HUES64 (cell line): ENCODE results near the gene HOXA2.
A peak's percentile ranks its signal among the peaks of the same experiment; 100 is the strongest.

ENCODE experiments used
- H3K27ac ChIP-seq: 2 replicates; pipeline ENCODE4 v1.7.0; 2013; ENCODE audit warnings: low read depth, low read length, inconsistent platforms
- H3K27me3 ChIP-seq: 2 replicates; pipeline ENCODE4 v1.6.1; 2013; ENCODE audit warnings: mild to moderate bottlenecking, low read length; ENCODE audit not compliant: insufficient read depth
- H3K36me3 ChIP-seq: 2 replicates; pipeline ENCODE4 v1.6.1; 2013; ENCODE audit warnings: mild to moderate bottlenecking, low read length; ENCODE audit not compliant: insufficient read depth
- H3K4me1 ChIP-seq: 2 replicates; pipeline ENCODE4 v1.6.1; 2013; ENCODE audit warnings: mild to moderate bottlenecking, low read length, moderate library complexity; ENCODE audit not compliant: insufficient read depth
- H3K4me3 ChIP-seq: 2 replicates; pipeline ENCODE4 v1.5.1; 2013; ENCODE audit warnings: mild to moderate bottlenecking, low read length, moderate library complexity
- H3K9ac ChIP-seq: 2 replicates; pipeline ENCODE4 v1.6.1; 2013; ENCODE audit warnings: mild to moderate bottlenecking, low read depth, low read length
- H3K9me3 ChIP-seq: 2 replicates; pipeline ENCODE4 v1.6.1; 2013; ENCODE audit warnings: low read depth, low read length; ENCODE audit not compliant: insufficient read depth
- WGBS: fragments of 150-250, 120-280 bp; methylation state at CpG from one replicate; pipeline ENCODE4 v1.1.7; 2013; ENCODE audit warnings: missing lambda C conversion rate; 5-methylcytosine and 5-hydroxymethylcytosine counted together

Gene HOXA2

DNA sequence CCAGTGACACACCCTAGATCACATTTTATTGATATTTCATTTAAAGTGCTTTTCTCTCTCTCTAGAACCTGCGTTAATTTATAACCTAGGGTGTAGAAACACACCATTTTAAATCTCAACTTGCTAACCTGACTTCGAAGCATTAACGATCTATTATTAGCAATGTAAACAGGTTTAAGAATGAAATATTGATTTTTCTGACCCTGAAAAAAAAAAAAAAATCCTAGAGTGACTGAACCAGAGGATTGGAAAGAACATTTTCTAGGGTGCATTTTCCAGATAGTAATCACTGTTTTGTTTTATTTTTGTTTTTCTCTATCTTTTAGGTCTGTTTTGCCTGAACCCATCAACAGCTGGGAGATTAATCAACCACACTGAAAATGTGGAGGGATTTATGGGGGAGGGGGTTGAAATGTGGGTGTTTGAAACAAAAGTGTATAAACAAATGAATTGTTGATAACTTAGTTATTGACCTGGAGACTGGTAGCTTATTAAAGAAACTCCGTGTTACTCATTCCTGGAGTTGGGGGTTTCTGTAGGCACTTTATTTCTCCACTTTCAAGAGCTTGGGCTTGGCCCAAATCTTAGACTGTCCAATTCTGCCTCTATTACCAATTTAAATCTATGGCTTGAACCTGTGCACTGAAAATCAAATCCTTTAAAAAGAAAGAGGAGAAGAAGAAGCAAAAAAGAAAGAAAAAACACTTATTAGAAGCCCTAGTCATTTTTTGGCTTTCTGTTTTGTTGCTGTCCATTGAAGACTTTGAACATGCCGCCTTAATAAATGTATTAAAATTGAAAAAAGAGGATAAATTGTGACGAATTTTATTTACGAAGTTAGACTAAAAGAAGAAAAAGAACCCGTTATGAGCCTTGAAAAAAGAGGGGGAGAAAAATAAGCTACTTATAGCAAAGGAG lies 2.8 kb downstream of the HOXA2 start:
- H3K4me1 ChIP-seq, result peaks cover 21% of the 10 kb centered on the region

DNA sequence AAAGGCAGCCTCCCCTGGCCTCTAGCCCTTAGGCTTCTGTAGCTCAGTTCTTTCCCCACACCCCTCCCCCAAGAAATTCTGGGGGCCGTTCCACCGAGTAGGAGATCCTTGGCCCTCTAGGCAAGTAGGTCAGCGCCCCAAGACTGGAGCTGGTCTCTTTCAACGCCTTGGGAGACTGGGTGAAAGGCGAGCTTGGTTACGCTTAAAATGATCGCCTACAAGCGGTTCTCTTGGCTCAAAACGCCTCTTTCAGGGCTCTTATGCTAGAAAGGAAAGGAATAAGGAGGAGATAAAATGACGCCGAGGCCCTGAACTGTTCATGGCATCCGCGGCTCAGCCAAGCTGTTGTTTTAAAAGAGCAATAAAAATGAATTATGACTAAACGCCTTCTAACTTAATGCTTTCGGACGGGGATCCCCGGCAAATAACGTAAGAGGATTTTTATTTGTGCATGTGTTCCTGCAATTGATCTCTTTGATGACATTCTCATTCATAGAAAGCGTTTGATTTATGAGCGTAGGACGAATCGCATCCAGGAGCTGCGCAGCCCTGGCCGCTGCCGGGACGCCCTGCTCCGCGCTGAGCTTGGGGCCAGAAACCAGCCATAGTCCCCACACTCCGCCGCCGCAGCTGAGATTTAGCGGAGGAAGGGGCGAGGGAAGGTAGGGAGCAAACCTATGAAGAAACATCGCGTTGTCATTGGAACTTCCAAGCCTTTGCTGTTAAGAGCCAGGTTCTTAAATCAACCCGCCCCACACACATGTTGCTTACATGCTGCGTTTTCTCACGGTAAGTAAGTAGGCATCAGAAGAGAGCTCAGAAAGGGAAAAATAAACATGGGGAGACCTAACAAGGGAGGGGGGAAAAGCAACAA lies 3.7 kb downstream of the HOXA2 start:
- 3% methylated on average over 38 of the region's 38 CpGs for WGBS
- H3K9ac ChIP-seq, result no peak overlapping the region; the same call in 1 of the 2 replicates
- no peaks in the 10 kb centered on the region for H3K9me3 ChIP-seq
- H3K27me3 ChIP-seq, result peaks cover 100% of the 10 kb centered on the region
- H3K4me1 ChIP-seq, result peaks cover 21% of the 10 kb centered on the region
- peak overlapping the region; percentile 51; the same call in 1 of the 2 replicates for H3K4me3 ChIP-seq
- no peaks in the 10 kb centered on the region for H3K36me3 ChIP-seq
- H3K27ac ChIP-seq, result no peak overlapping the region

More for the DNA sequence above, 2.8 kb downstream of the HOXA2 start:
- Histone ChIP-seq H3K27me3 (peaks cover 100% of the 10 kb centered on the region), H3K4me3 (peak overlapping the region; percentile 51; the same call in 1 of the 2 replicates), H3K27ac (no peak overlapping the region), H3K9me3 (no peaks in the 10 kb centered on the region), H3K9ac (no peak overlapping the region), H3K36me3 (no peaks in the 10 kb centered on the region)
- 61% methylated on average over 7 of the region's 8 CpGs for WGBS

DNA sequence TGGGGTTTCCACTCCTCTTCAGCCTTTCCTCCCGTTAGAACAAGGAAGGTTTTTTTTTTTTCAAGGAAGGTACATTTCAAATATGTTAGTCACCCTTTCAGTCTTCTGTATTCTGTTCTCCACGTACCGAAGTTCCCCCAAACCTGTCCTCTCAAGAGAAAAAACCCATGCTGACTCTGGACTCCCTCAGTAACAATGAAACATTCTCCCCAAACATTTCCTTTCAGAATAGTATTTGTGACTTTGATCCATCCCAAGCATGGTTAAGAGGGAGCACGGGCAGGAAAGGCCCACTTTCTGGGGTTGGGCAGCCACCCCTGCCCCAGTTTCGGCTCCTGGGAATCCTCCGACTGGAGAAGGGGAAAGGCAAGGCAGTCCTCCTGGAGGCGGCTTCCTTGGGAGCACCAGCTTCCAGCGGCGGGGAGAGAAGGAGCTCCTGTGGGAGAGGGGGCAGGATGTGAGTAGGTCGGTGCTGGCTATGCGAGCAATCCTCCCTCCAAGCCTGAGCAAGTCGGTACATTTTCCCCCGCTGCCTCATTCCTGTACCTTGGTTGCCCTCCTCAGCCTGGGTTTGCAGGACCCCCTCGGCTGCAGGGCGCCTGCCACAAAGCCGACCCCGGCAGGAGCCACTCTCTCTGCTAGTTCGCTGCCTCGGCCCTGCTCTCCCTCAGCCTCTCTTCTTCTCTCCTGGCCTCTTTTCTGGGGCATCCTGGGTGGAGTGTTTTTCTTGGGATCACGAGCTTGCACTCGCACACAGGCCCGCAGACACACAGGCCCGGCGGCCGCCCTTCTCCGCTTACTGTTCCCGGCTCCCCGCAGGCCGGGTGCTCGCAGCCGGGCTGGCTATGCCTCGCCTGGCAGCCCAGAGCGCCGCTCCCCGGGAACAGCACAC lies 4.6 kb downstream of the HOXA2 start:
- H3K27me3 ChIP-seq, result peaks cover 100% of the 10 kb centered on the region

DNA sequence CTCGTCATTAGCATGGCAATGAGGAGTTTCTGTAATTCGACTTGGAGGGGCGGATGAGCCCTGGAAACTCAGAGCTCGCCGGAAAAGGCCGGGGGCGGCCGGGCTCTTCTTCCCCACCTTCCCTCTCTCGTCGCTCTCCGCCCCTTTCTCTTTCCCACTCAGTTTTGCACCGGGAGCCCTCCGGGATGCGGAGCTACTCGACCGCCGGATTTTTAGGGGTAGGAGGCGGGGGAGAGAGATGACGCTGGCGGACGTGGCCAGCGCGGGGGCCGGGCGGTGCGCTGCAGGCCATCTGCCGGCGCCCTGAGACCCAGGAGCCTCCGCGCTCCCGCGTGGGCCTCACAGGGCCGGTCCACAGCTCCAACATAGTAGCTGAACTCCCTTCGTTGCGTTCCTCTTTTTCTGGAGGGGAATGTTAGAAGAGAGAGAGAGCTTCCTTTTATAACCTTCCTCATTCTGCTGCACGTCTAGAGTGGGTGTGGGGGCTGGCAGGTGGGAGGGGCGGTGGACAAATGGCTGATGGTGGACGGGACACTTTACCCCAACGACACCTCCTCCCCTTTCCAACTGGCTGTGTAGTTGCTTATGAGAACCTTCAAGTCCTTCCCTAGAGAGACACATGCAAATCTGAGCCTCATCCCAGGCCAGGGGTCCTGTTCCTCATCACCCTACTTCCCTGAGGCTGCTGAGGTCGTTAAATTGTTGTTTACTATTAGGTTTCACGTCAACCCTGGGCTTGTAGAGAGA lies 5.5 kb downstream of the HOXA2 start:
- under 1% methylated on average over 39 of the region's 41 CpGs for WGBS
- H3K4me1 ChIP-seq, result peaks cover 35% of the 10 kb centered on the region
- H3K36me3 ChIP-seq, result no peaks in the 10 kb centered on the region
- H3K9me3 ChIP-seq, result no peaks in the 10 kb centered on the region
- H3K27ac ChIP-seq, result no peak overlapping the region
- no peak overlapping the region for H3K9ac ChIP-seq
- H3K4me3 ChIP-seq, result peak overlapping the region; percentile 51
- H3K27me3 ChIP-seq, result peaks cover 100% of the 10 kb centered on the region

More for the DNA sequence above, 4.6 kb downstream of the HOXA2 start:
- no peaks in the 10 kb centered on the region for H3K36me3 ChIP-seq
- H3K4me1 ChIP-seq, result peaks cover 27% of the 10 kb centered on the region
- no peak overlapping the region; the same call in 1 of the 2 replicates for H3K9ac ChIP-seq
- peak overlapping the region; percentile 51 for H3K4me3 ChIP-seq
- H3K27ac ChIP-seq, result no peak overlapping the region
- no peaks in the 10 kb centered on the region for H3K9me3 ChIP-seq
- WGBS, result 1% methylated on average over 34 of the region's 35 CpGs

DNA sequence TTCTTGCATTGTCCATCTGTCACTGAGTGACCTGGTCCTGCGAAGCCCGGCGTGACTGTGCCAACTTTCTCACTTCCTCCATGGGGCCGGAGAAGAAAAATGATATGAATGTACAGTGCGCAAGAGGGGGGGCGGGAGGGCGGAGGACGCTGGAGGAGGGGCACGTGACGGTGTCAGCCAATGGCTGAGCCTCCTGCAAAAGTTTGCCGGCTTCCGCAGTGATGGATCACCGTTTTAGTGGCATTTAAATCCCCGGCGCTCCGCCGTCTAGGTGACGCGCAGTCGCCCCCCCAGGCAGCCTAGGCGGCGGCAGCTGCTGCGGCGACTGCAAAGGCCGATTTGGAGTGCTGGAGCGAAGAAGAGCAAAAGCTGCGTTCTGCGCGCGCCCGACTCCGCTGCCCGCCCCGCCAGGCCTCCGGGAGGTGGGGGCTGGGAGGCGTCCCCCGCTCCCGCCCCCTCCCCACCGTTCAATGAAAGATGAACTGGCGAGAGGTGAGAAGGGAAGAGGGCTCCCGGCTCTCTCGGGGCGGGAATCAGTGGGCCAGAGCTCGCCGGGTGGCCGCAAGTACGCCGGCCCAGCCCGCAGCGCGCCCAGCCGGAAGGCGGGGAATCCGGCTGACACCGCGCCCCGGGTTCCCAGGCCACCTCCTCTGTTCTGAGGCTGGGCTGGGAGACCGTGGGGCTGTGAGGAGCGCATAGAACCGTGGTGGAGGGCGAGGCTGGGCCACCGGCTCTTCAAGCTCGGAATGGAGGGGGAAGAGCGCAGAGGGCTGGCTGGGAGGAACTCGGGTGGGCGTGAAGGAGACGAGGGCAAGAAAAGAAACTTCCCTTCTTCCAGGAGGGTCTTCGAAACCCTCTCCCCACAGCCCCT lies 6.4 kb downstream of the HOXA2 start, which contains the start of gene HOXA1:
Gene HOXA1 (minus strand): TSS at position 104 of the 871 bp plus-strand sequence. CDS start 88 bp downstream, at position 16.
- Histone ChIP-seq H3K4me1 (peaks cover 39% of the 10 kb centered on the region), H3K27ac (peak within 1 kb of the TSS; percentile 5; the same call in 1 of the 2 replicates), H3K27me3 (peaks cover 100% of the 10 kb centered on the region), H3K4me3 (peak within 1 kb of the TSS; percentile 51), H3K9me3 (no peaks in the 10 kb centered on the region), H3K36me3 (no peaks in the 10 kb centered on the region), H3K9ac (no peak within 1 kb of the TSS)
- under 1% methylated on average over 62 of the region's 68 CpGs for WGBS

DNA sequence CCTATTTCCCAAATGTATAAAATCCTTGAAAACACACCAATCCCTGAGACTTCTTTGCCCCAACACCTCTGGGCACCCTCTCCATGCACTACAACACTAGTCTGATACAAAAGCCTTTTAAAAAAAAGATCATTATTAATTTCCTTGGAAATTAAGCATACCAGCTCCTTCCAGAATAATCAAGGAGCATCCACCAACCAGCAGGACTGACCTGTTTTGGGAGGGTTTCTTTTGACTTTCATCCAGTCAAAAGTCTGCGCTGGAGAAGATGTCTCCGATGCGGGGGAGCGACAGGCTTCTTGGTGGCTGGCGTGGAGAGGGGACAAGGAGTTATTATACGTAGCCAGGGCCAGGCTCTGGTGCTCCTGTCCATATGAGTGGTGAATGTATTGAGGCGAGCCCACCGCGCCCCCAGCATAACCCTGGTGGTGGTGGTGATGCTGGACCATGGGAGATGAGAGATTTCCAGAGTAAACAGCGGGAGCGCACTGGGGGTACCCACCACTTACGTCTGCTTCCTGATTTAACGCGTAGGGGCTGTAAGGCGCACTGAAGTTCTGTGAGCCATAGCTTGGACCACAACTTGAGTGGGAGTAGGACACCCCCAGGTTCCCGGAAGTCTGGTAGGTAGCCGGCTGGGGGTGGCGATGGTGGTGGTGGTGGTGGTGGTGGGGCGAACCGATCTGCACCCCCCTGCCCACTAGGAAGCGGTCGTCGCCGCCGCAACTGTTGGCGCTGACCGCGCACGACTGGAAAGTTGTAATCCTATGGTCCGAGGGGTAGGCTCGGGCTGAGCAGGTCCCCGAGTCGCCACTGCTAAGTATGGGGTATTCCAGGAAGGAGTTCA lies 7.2 kb downstream of the HOXA2 start:
- Histone ChIP-seq H3K36me3 (no peaks in the 10 kb centered on the region), H3K4me3 (peak overlapping the region; percentile 51), H3K9me3 (no peaks in the 10 kb centered on the region), H3K4me1 (peaks cover 40% of the 10 kb centered on the region), H3K27ac (no peak overlapping the region), H3K27me3 (peaks cover 100% of the 10 kb centered on the region), H3K9ac (no peak overlapping the region)
- WGBS, result 1% methylated on average over 32 of the region's 33 CpGs

DNA sequence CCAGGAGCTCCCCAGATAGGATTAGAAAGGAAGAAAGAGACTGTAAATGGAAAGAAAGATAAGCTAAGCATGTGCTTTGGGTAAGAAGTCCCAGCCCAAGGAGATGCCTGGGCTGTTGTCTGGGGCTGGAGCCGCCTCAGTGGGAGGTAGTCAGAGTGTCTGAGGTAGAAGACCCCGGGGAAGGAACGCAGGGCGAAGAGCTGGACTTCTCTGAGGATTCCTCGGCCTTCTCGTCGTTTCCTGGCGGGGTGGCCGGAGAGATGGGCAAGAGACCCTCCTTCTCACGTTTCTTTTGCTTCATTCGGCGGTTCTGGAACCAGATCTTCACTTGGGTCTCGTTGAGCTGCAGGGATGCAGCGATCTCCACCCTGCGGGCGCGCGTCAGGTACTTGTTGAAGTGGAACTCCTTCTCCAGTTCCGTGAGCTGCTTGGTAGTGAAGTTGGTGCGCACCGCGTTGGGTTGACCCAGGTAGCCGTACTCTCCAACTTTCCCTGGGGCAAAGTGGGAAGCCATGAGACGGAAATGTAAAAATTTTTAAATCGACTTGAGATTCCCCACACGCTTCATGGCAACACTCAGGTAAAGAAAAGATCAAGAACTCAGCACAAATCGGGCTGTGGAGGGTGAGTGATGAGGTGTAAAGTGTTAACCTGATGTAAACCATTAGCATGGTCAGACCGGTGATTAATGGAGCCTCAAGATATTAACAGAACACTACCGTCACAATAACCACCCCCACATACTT lies 8.0 kb downstream of the HOXA2 start:
- peaks cover 100% of the 10 kb centered on the region for H3K27me3 ChIP-seq
- WGBS, result 4% methylated on average over 29 of the region's 29 CpGs
- no peak overlapping the region for H3K27ac ChIP-seq

DNA sequence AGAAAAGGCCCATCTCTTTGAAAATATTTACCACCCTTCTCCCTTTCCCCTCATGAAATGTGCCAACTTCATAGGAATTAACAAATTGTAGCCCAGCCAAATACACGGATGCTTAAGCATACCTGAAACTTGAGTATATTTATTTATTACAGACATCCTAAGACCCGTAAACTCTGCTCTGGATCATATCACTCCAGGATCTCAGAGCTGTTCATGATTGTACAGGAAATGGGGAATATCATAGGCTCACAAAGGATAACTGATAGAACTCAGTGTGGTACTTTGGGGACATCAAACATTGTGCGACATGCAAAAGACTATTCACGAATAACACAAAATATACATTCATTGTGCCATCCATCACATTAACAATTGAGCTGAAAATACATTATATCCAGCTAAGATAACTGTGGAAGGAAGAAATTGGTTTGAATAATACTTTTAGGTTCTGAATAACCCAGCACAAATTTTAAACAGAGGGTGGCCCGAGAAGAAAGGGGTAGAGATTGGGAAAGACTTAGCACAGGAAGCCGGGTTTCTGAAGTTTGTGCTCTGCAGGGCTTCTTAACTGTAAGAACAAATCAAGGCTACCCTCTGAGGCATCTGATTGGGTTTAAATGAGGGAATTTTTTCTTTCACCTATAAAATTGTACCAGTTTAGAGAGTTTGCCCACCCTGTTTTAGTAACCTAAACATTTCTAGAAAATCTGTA lies 9.1 kb downstream of the HOXA2 start:
- H3K27me3 ChIP-seq, result peaks cover 100% of the 10 kb centered on the region

More for the DNA sequence above, 8.0 kb downstream of the HOXA2 start:
- Histone ChIP-seq H3K4me1 (peaks cover 35% of the 10 kb centered on the region), H3K36me3 (no peaks in the 10 kb centered on the region), H3K9ac (no peak overlapping the region), H3K9me3 (no peaks in the 10 kb centered on the region), H3K4me3 (no peak overlapping the region)

More for the DNA sequence above, 9.1 kb downstream of the HOXA2 start:
- no peak overlapping the region for H3K4me3 ChIP-seq
- WGBS, result 35% methylated on average over 6 of the region's 6 CpGs
- H3K27ac ChIP-seq, result no peak overlapping the region
- no peaks in the 10 kb centered on the region for H3K9me3 ChIP-seq
- H3K9ac ChIP-seq, result no peak overlapping the region
- H3K4me1 ChIP-seq, result peaks cover 30% of the 10 kb centered on the region
- H3K36me3 ChIP-seq, result no peaks in the 10 kb centered on the region
